HFF-Myc (cell line): Measurements from ENCODE around the gene EBLN2.
A peak's percentile ranks its signal among the peaks of the same experiment; 100 is the strongest.

Experiments used
- DNase-seq: peaks from one replicate; pipeline ENCODE4 v3.0.0-alpha.2; 2011; ENCODE audit warnings: low read depth; ENCODE audit errors: extremely low read depth
- H3K4me3 ChIP-seq: replicated peaks from 2 replicates; pipeline ENCODE4 v1.5.1; 2011; ENCODE audit warnings: low read depth, mild to moderate bottlenecking, control low read depth, low read length
- TF ChIP-seq, protein P1 (sequence below): IDR thresholded peaks from 2 replicates; pipeline ENCODE4 v1.5.1; 2012; ENCODE audit warnings: mild to moderate bottlenecking, low read depth, low read length, control low read depth; ENCODE audit errors: missing control alignments

Gene EBLN2

DNA sequence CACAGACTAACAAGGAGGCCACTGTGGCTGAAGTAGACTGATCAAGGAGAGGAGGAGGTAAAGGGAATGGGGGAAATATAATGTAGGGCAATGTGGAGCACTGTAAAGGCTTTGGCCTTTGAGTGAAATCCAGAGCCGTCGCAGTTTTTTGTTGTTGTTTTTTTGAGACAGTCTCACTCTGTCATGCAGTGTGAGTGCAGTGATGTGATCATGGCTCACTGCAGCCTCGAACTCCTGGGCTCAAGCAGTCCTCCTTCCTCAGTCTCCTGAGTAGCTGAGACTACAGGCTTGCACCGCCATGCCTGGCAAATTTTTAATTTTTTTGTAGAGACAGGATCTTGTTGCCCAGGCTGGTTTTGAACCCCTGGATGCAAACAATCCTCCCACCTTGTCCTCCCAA lies 32.7 kb upstream of the EBLN2 start:
- no peak for DNase-seq
- H3K4me3 ChIP-seq = no peak overlapping the region
- TF ChIP-seq, protein P1, sequence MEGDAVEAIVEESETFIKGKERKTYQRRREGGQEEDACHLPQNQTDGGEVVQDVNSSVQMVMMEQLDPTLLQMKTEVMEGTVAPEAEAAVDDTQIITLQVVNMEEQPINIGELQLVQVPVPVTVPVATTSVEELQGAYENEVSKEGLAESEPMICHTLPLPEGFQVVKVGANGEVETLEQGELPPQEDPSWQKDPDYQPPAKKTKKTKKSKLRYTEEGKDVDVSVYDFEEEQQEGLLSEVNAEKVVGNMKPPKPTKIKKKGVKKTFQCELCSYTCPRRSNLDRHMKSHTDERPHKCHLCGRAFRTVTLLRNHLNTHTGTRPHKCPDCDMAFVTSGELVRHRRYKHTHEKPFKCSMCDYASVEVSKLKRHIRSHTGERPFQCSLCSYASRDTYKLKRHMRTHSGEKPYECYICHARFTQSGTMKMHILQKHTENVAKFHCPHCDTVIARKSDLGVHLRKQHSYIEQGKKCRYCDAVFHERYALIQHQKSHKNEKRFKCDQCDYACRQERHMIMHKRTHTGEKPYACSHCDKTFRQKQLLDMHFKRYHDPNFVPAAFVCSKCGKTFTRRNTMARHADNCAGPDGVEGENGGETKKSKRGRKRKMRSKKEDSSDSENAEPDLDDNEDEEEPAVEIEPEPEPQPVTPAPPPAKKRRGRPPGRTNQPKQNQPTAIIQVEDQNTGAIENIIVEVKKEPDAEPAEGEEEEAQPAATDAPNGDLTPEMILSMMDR = no peak

- DNase-seq = peak; percentile 21
- H3K4me3 ChIP-seq = no peak overlapping the region
- TF ChIP-seq, protein P1 = no peak
These were observed 32.1 kb upstream of the EBLN2 start for GRCh38 chr3:73029321-73029796.

- DNase-seq = no peak
- H3K4me3 ChIP-seq = no peak overlapping the region
- TF ChIP-seq, protein P1 = no peak
These were observed 31.3 kb upstream of the EBLN2 start for GRCh38 chr3:73030073-73030597.

DNA sequence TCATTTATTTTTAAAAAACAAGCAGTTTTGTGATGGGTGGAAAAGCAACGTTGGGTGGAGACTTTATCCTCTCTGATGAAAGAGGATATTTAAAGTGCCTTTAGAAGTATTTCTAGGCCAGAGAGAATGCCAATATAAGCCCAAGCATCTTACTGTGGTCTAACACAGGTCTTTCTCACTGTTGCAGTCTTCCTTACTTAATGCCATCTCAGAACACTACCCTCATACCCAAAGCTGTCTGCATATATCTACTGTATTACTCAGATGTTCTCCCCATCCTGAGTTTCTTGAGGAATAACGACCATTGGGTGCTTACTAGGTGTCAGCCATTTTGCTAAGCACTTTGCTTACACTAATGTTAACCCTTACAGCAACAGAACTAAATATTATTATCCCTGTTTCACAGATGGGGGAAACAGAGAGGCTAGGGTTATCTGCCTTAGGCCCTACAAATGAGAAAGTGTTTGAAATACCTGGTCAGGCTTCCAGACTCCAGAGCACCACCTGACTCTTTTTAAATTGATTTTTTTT lies 29.8 kb upstream of the EBLN2 start:
- DNase-seq = no peak
- TF ChIP-seq, protein P1 = no peak
- no peak overlapping the region for H3K4me3 ChIP-seq

DNA sequence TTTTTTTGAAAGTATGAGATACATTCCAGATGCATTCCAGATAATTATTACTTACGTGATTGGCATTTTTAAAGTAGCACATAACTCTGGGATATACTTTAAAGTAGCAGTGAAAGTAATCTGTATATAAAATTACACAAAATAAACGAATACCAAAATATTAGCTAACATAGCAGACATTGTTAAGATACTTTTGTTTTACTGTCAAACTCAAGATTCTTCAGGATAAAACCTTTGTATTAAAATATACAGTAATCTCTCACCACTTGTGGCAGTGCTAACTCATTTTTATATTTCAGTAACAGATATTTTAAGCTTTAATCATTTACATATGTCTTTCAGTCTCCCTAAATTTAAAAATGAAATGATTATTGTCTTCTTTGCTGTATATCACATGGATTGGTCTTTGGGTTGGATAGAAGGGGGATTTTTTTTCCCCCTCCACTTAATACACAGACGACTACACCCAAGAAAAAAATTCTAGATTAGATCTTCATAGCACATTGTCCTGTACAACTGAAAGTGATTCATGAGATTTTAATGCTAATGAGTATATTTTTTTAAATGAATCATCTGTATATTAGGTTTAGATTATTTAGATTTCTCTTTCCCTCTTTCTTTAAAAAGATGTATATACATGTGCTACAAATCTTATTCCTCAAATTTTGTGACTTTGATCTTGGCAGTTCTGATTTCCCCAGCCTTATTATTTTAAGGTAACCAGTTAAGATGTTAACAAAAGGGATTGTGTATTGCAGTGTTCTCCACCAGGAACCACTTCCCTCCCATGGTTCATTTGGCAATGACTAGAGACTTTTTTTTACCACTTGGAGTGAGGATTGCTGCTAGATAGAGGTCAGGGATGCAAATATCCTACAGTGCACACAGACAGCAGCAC lies 24.5 kb upstream of the EBLN2 start:
- H3K4me3 ChIP-seq = no peak overlapping the region
- no peak for DNase-seq
- TF ChIP-seq, protein P1 = no peak

GRCh38 chr3:73041537-73041936 lies 19.9 kb upstream of the EBLN2 start:
- TF ChIP-seq, protein P1 = no peak
- H3K4me3 ChIP-seq = no peak overlapping the region
- DNase-seq = no peak
